Brain microvascular endothelial cell (primary cell): ENCODE results near the gene PPARG.

Experiments used
- DNase-seq: peaks from one replicate; pipeline ENCODE4 v3.0.0-alpha.2; 2020
- H3K27ac ChIP-seq: fragments of 250-450 bp; sonication (Bioruptor Pico); 2 replicates; pipeline ENCODE4 v1.5.1; 2020; ENCODE audit warnings: mild to moderate bottlenecking, moderate library complexity
- H3K27me3 ChIP-seq: fragments of 250-450 bp; sonication (Bioruptor Pico); replicated peaks from 2 replicates; pipeline ENCODE4 v1.5.1; 2020; ENCODE audit warnings: mild to moderate bottlenecking
- H3K36me3 ChIP-seq: fragments of 250-450 bp; sonication (Bioruptor Pico); replicated peaks from 2 replicates; pipeline ENCODE4 v1.5.1; 2020; ENCODE audit warnings: mild to moderate bottlenecking
- H3K4me3 ChIP-seq: 2 replicates; pipeline ENCODE4 v1.5.1; 2011; ENCODE audit warnings: low read depth, mild to moderate bottlenecking, control low read depth, low read length, moderate library complexity
- CTCF ChIP-seq: IDR thresholded peaks from 2 replicates; pipeline ENCODE4 v1.5.1; 2011; ENCODE audit warnings: low read depth, mild to moderate bottlenecking, moderate library complexity, low read length, control low read depth, inconsistent platforms; ENCODE audit errors: missing control alignments
- in situ Hi-C: cut with HindIII; loops from 2 replicates; pipeline ENCODE4 v1.10.0; 2017; ENCODE audit warnings: low sequenced_read_pairs, low pct_ligation_motif_present

PPARG gene

DNA sequence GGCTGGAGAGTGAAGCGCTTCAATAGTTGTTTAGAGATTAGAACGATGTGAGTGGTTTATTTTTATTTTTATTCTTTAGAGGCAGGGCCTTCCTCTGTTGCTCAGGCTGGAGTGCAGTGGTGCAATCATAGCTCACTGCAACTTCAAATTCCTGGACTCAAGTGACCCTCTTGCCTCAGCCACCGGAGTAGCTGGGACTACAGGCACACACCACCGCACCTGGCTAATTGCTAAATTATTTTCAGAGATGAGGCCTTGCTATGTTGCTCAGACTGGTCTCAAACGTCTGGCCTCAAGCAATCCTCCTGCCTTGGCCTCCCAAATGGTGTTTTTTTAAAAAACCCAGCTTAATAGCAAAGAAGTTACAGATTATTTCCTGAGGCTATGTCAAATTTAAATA is 29.0 kb downstream of the PPARG start:
- Histone ChIP-seq H3K27ac (no peak overlapping the region), H3K27me3 (no peaks in the 10 kb centered on the region), H3K36me3 (no peaks in the 10 kb centered on the region), H3K4me3 (no peak overlapping the region)
- in situ Hi-C loops, result no loop called here
- no peak for DNase-seq
- TF ChIP-seq CTCF, result no peak

- TF ChIP-seq CTCF, result no peak
- DNase-seq, result peak; percentile 17
- in situ Hi-C loops, result no loop called here
- Histone ChIP-seq H3K27ac (peak overlapping the region; percentile 68), H3K4me3 (no peak overlapping the region), H3K27me3 (no peaks in the 10 kb centered on the region), H3K36me3 (no peaks in the 10 kb centered on the region)
Measured at GRCh38 chr3:12318758-12319621, 30.1 kb downstream of the PPARG start.

GRCh38 chr3:12321015-12321414 is 32.1 kb downstream of the PPARG start:
- Histone ChIP-seq H3K36me3 (no peaks in the 10 kb centered on the region), H3K27ac (no peak overlapping the region), H3K4me3 (no peak overlapping the region), H3K27me3 (no peaks in the 10 kb centered on the region)
- in situ Hi-C loops, result no loop called here
- no peak for DNase-seq
- no peak for TF ChIP-seq CTCF

DNA sequence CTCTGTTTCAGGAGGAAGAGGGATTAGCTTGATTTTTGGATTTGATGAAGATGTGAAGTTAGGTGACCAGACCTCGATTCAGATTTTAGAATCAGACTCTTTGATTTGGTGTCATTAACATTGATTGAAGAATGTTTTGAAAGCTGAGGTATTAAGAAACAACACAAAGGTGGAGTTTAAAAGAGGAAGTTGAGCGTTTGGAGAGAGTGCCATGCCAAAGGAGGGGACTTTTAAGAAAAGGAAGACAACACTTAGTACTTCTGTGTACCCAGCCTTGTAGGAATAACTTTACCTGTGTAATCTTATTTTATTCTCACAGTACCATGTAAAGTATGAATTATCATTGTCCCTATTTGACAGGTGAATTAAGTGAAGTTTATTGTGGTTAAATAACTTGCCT is 34.4 kb downstream of the PPARG start:
- Histone ChIP-seq H3K27ac (no peak overlapping the region), H3K4me3 (no peak overlapping the region), H3K27me3 (no peaks in the 10 kb centered on the region), H3K36me3 (no peaks in the 10 kb centered on the region)
- in situ Hi-C loops, result no loop called here
- no peak for DNase-seq
- TF ChIP-seq CTCF, result no peak

- Histone ChIP-seq H3K4me3 (no peak overlapping the region), H3K27me3 (no peaks in the 10 kb centered on the region), H3K27ac (no peak overlapping the region), H3K36me3 (no peaks in the 10 kb centered on the region)
- no peak for TF ChIP-seq CTCF
- DNase-seq, result no peak
- in situ Hi-C loops, result no loop called here
Measured at GRCh38 chr3:12325586-12326515, 37.0 kb downstream of the PPARG start.
